GM19463 (cell line): ENCODE data around the gene DNAJC5.
"Not testable (repeated sequence)": the region's sequence is repeated elsewhere in the genome, so short reads cannot be mapped to it uniquely, and the experiment has no call there.

Experiments used
- ATAC-seq: cut with Tn5 transposase; IDR thresholded peaks from one replicate; pipeline ENCODE4 v1.9.1; 2021; ENCODE audit warnings: mild to moderate bottlenecking, moderate library complexity; ENCODE audit not compliant: unreplicated experiment

The DNAJC5 gene

GRCh38 chr20:63966172-63966943 lies 71.4 kb downstream of the DNAJC5 start:
- no peak for ATAC-seq

GRCh38 chr20:63966944-63967322 lies 72.0 kb downstream of the DNAJC5 start:
- no peak for ATAC-seq

- no peak for ATAC-seq
Measured at GRCh38 chr20:63967330-63968135, 72.6 kb downstream of the DNAJC5 start.

GRCh38 chr20:63968136-63968927 lies 73.4 kb downstream of the DNAJC5 start:
- no peak for ATAC-seq

GRCh38 chr20:63968928-63969760 lies 74.2 kb downstream of the DNAJC5 start:
- ATAC-seq = no peak

GRCh38 chr20:63969838-63970713 lies 75.2 kb downstream of the DNAJC5 start, which contains the start of gene ZNF512B:
Gene ZNF512B, minus strand, starts transcription at chr20:63969930. Its CDS starts 1,980 bp downstream, at chr20:63967950.
- ATAC-seq = no peak

- ATAC-seq = no peak
Measured at GRCh38 chr20:63970714-63971431, 75.9 kb downstream of the DNAJC5 start.

GRCh38 chr20:63971960-63972311 lies 77.0 kb downstream of the DNAJC5 start:
- not testable (repeated sequence) for ATAC-seq

GRCh38 chr20:63972312-63973159 lies 77.6 kb downstream of the DNAJC5 start:
- ATAC-seq = no peak

- no peak for ATAC-seq
Measured at GRCh38 chr20:63973160-63973479, 78.2 kb downstream of the DNAJC5 start.

- ATAC-seq = no peak
Measured at GRCh38 chr20:63973636-63974401, 78.9 kb downstream of the DNAJC5 start.

- no peak for ATAC-seq
Measured at GRCh38 chr20:63974402-63975200, 79.7 kb downstream of the DNAJC5 start.

- not testable (repeated sequence) for ATAC-seq
Measured at GRCh38 chr20:63976511-63976910, 81.6 kb downstream of the DNAJC5 start.

GRCh38 chr20:63976980-63977738 lies 82.2 kb downstream of the DNAJC5 start:
- ATAC-seq = no peak

- ATAC-seq = no peak
Measured at GRCh38 chr20:63977739-63978276, 82.9 kb downstream of the DNAJC5 start.
